DMS53 treated with DMSO at 0.1 percent for 48 hours (cell line): Measurements from ENCODE around the gene MMGT1.

Experiments
- DNase-seq: peaks from one replicate; lab custom pipeline; 2025; ENCODE audit not compliant: unreplicated experiment; lab: John Stamatoyannopoulos, UW

The MMGT1 gene

GRCh38 chrX:135973548-135974278, at the start of gene MMGT1:
Gene MMGT1, minus strand, starts transcription at chrX:135973988. Its CDS starts 313 bp downstream, at chrX:135973675.
- peak; percentile 76 for DNase-seq

- no peak for DNase-seq
These were observed 48.1 kb upstream of the MMGT1 start for GRCh38 chrX:136021903-136022302.

- no peak for DNase-seq
These were observed 47.4 kb upstream of the MMGT1 start for GRCh38 chrX:136021160-136021559.

- no peak for DNase-seq
These were observed 45.4 kb upstream of the MMGT1 start for GRCh38 chrX:136019226-136019625.

GRCh38 chrX:136016881-136017280, 43.1 kb upstream of the MMGT1 start:
- no peak for DNase-seq

GRCh38 chrX:136015016-136015415, 41.2 kb upstream of the MMGT1 start:
- DNase-seq, result no peak

GRCh38 chrX:135988245-135988644, 14.5 kb upstream of the MMGT1 start:
- no peak for DNase-seq

GRCh38 chrX:135985973-135986310, 12.2 kb upstream of the MMGT1 start:
- DNase-seq, result no peak

GRCh38 chrX:135985157-135985972, 11.6 kb upstream of the MMGT1 start, which contains the start of gene SLC9A6:
Gene SLC9A6, plus strand, starts transcription at chrX:135985435. Its CDS starts 224 bp downstream, at chrX:135985659.
- DNase-seq, result peak; percentile 67

- DNase-seq, result no peak
These were observed 11.0 kb upstream of the MMGT1 start for GRCh38 chrX:135984791-135985156.

GRCh38 chrX:135984256-135984655, 10.5 kb upstream of the MMGT1 start:
- no peak for DNase-seq

- no peak for DNase-seq
These were observed 9.1 kb upstream of the MMGT1 start for GRCh38 chrX:135982860-135983259.

- DNase-seq, result no peak
These were observed 7.9 kb upstream of the MMGT1 start for GRCh38 chrX:135981668-135982067.

- DNase-seq, result no peak
These were observed 7.2 kb upstream of the MMGT1 start for GRCh38 chrX:135981010-135981409.

GRCh38 chrX:135977611-135978010, 3.8 kb upstream of the MMGT1 start:
- no peak for DNase-seq

- no peak for DNase-seq
These were observed 1.6 kb upstream of the MMGT1 start for GRCh38 chrX:135975421-135975820.

GRCh38 chrX:135974279-135974856, 580 bp upstream of the MMGT1 start:
- no peak for DNase-seq

GRCh38 chrX:135973025-135973547, 702 bp downstream of the MMGT1 start:
- no peak for DNase-seq

- DNase-seq, result no peak
These were observed 22.5 kb downstream of the MMGT1 start for GRCh38 chrX:135951291-135951690.

- no peak for DNase-seq
These were observed 29.3 kb downstream of the MMGT1 start for GRCh38 chrX:135944486-135944885.

GRCh38 chrX:135931644-135932487, 41.9 kb downstream of the MMGT1 start:
- DNase-seq, result peak; percentile 39
